ENCODE data around the gene THEMIS. TPM values are rescaled to one million over a fixed set of nuclear protein-coding genes. Genes with fewer than 3 reads are reported as not detected.
"Not testable (repeated sequence)": the region's sequence is repeated elsewhere in the genome, so short reads cannot be mapped to it uniquely, and the experiment has no call there.

The THEMIS gene
- total RNA-seq, 2 experiments from 2014 or later, result 22.9 to 24.5 TPM

GRCh38 chr6:127933852-127934840 is 33.3 kb upstream of the THEMIS start:
- POLR2A ChIA-PET, result no interaction called here
- DNase-seq (peak; percentile 64), ATAC-seq (peak; percentile 87)
- Mint-ChIP-seq H3K4me1 (peaks cover 52% of the 10 kb centered on the region), H3K27ac (peak overlapping the region; percentile 92), H3K27me3 (no peaks in the 10 kb centered on the region), H3K4me3 (peak overlapping the region; percentile 67), H3K36me3 (ENCODE audit: low read depth) (peaks cover 14% of the 10 kb centered on the region), H3K9me3 (ENCODE audit: low read depth) (peaks cover 11% of the 10 kb centered on the region)
- intact Hi-C loops (cut with DNase I, micrococcal nuclease), result loop anchor here (1.0 to 2.0 kb wide), 5 partner anchors 10 to 38 kb away; no protein-coding TSS in a partner anchor
- CTCF ChIA-PET, result interaction anchor here (0.7 to 2.2 kb wide), 11 partner anchors 9 to 198 kb away, joined by 3 to 6 read pairs (median 3); no protein-coding TSS in a partner anchor

DNA sequence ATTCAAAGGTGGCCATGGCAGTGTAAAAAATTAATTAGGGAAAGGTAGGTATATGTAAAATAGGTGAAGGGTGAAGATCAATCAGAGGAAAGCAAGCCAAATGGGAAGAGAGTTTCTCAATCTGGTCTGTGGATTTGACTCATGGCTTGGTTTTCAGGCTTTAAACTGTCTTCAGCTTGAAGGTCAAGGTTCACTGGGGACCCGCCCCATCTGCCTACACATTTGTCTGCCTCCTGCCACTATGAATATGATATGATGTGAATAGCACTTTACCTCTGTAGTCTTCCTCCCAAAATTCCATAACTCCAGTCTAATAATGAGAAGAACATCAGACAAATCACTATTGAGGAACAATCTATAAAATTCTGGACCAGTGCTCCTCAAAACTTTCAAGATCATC is 32.3 kb upstream of the THEMIS start:
- POLR2A ChIA-PET, result no interaction called here
- no peak for DNase-seq
- Mint-ChIP-seq H3K36me3 (ENCODE audit: low read depth) (peaks cover 18% of the 10 kb centered on the region), H3K27ac (peak overlapping the region; percentile 0), H3K4me1 (peaks cover 42% of the 10 kb centered on the region), H3K9me3 (ENCODE audit: low read depth) (peaks cover 16% of the 10 kb centered on the region), H3K27me3 (no peaks in the 10 kb centered on the region), H3K4me3 (no peak overlapping the region)
- intact Hi-C loops (cut with DNase I, micrococcal nuclease), result no loop called here
- CTCF ChIA-PET, result interaction anchor here (1.4 kb wide), 1 partner anchor 18 kb away, joined by 3 read pairs; no protein-coding TSS in a partner anchor
- no peak for ATAC-seq

- H3K4me3 Mint-ChIP-seq, result no peak overlapping the region
- CTCF ChIA-PET, result no interaction called here
- H3K4me1 Mint-ChIP-seq, result peaks cover 38% of the 10 kb centered on the region
- no peak overlapping the region for H3K27ac Mint-ChIP-seq
- ATAC-seq, result no peak
- POLR2A ChIA-PET, result no interaction called here
- peaks cover 19% of the 10 kb centered on the region for H3K36me3 Mint-ChIP-seq (ENCODE audit: low read depth)
- H3K9me3 Mint-ChIP-seq (ENCODE audit: low read depth), result peaks cover 16% of the 10 kb centered on the region
- intact Hi-C loops (cut with DNase I, micrococcal nuclease), result no loop called here
- DNase-seq, result no peak
- no peaks in the 10 kb centered on the region for H3K27me3 Mint-ChIP-seq
Observed at GRCh38 chr6:127932708-127933107, 31.9 kb upstream of the THEMIS start.

DNA sequence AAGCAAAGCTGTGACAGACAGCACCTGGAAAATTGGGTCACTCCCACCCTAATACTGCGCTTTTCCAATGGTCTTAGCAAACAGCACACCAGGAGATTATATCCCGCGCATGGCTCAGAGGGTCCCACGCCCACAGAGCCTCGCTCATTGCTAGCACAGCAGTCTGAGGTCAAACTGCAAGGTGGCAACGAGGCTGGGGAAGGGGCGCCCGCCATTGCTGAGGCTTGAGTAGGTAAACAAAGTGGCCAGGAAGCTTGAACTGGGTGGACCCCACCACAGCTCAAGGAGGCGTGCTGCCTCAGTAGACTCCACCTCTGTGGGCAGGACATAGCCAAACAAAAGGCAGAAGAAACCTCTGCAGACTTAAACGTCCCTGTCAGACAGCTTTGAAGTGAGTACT is 25.6 kb upstream of the THEMIS start:
- intact Hi-C loops (cut with DNase I, micrococcal nuclease); ATAC-seq; H3K4me3 Mint-ChIP-seq; H3K27me3 Mint-ChIP-seq; H3K27ac Mint-ChIP-seq; DNase-seq; CTCF ChIA-PET; POLR2A ChIA-PET: not testable (repeated sequence)
- Mint-ChIP-seq H3K4me1 (peaks cover 39% of the 10 kb centered on the region), H3K36me3 (ENCODE audit: low read depth) (peaks cover 20% of the 10 kb centered on the region), H3K9me3 (ENCODE audit: low read depth) (peaks cover 20% of the 10 kb centered on the region)

DNA sequence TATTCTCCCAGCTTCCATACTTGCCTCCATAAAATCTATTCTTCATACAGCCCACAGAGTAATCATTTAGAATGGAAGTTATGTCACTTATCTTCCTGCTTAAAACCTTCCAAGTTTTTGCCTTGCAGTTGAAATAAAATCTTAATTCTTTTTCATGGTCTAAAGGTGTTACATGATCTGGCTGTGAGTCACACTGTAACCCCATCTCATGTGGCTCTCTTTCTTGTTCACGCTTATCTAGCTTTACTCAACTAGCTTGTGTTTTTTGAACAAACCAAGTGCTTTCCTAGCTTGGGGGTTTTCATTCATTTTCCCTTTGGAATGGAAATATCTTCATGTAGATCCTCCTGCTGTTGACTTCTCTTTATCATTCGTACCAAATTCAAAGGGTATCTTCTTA is 23.6 kb upstream of the THEMIS start:
- peaks cover 19% of the 10 kb centered on the region for H3K36me3 Mint-ChIP-seq (ENCODE audit: low read depth)
- H3K4me1 Mint-ChIP-seq, result peaks cover 58% of the 10 kb centered on the region
- H3K27ac Mint-ChIP-seq, result peak overlapping the region; percentile 40
- DNase-seq (peak; percentile 22), ATAC-seq (peak; percentile 83)
- peaks cover 20% of the 10 kb centered on the region for H3K9me3 Mint-ChIP-seq (ENCODE audit: low read depth)
- H3K27me3 Mint-ChIP-seq, result no peaks in the 10 kb centered on the region
- H3K4me3 Mint-ChIP-seq, result no peak overlapping the region
- intact Hi-C loops (cut with DNase I, micrococcal nuclease), result loop anchor here in 1 of 2 experiments (1.0 kb wide), 1 partner anchor 10 kb away; no protein-coding TSS in a partner anchor
- CTCF ChIA-PET, result interaction anchor here (1.0 to 1.5 kb wide), 2 partner anchors 10 to 69 kb away, joined by 4 to 7 read pairs; no protein-coding TSS in a partner anchor
- POLR2A ChIA-PET, result no interaction called here

- H3K27ac Mint-ChIP-seq, result peak overlapping the region; percentile 32
- ATAC-seq, result peak; percentile 8
- peaks cover 19% of the 10 kb centered on the region for H3K36me3 Mint-ChIP-seq (ENCODE audit: low read depth)
- H3K4me1 Mint-ChIP-seq, result peaks cover 62% of the 10 kb centered on the region
- ChIA-PET CTCF (interaction anchor here (1.0 to 1.5 kb wide), 2 partner anchors 10 to 68 kb away, joined by 4 to 7 read pairs; no protein-coding TSS in a partner anchor), POLR2A (no interaction called here)
- DNase-seq, result no peak
- H3K4me3 Mint-ChIP-seq, result no peak overlapping the region
- intact Hi-C loops (cut with DNase I, micrococcal nuclease), result loop anchor here in 1 of 2 experiments (1.0 kb wide), 1 partner anchor 10 kb away; no protein-coding TSS in a partner anchor
- H3K9me3 Mint-ChIP-seq (ENCODE audit: low read depth), result peaks cover 20% of the 10 kb centered on the region
- H3K27me3 Mint-ChIP-seq, result no peaks in the 10 kb centered on the region
Observed at GRCh38 chr6:127924031-127924430, 23.2 kb upstream of the THEMIS start.

DNA sequence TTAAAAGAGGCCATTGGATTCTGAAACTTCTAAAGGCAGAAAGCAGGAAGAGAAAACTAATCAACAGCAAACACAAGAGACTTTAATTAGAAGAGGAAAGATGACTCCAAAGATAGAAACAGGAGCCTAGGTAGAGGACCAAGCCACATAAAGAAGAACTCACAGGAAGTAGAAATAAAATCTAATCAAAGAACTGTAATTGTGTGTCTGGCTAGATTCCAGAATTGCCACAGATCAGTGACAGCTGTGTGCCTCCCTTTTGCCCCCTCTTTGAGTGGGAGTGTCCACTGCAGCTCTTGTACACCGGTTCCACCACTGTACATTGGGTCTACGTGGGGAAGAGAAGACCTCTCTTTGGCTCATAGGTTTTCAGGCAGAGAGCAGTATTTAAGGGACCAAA is 22.3 kb upstream of the THEMIS start:
- Mint-ChIP-seq H3K9me3 (ENCODE audit: low read depth) (peaks cover 15% of the 10 kb centered on the region), H3K4me3 (no peak overlapping the region), H3K4me1 (peaks cover 71% of the 10 kb centered on the region), H3K36me3 (ENCODE audit: low read depth) (peaks cover 15% of the 10 kb centered on the region), H3K27me3 (no peaks in the 10 kb centered on the region), H3K27ac (peak overlapping the region; percentile 1)
- ChIA-PET CTCF (no interaction called here), POLR2A (no interaction called here)
- no peak for ATAC-seq
- no peak for DNase-seq
- intact Hi-C loops (cut with DNase I, micrococcal nuclease), result no loop called here

DNA sequence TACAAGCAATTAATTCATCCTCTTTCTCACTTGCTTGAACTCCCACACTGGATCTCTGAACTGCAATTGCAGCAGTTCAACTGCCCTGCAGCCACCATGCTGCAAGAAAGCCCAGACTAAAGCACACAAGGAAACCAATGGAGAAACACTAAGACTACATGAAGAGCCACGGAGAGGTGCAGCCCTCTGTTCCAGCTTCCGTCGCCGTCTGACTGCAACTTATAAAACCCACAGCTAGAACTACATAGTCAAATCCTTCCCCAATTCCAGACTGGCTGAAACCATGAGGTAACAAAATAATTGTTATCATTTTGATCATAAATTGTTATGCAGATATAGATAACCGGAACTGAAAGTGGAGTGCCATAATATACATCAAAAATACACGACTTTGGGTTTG is 21.1 kb upstream of the THEMIS start:
- Mint-ChIP-seq H3K4me3 (peak overlapping the region; percentile 17), H3K27me3 (no peaks in the 10 kb centered on the region), H3K36me3 (ENCODE audit: low read depth) (peaks cover 7% of the 10 kb centered on the region), H3K4me1 (peaks cover 82% of the 10 kb centered on the region), H3K27ac (peak overlapping the region; percentile 35), H3K9me3 (ENCODE audit: low read depth) (peaks cover 10% of the 10 kb centered on the region)
- intact Hi-C loops (cut with DNase I, micrococcal nuclease), result no loop called here
- ChIA-PET CTCF (interaction anchor here (0.7 to 1.0 kb wide), 3 partner anchors 48 to 85 kb away, joined by 3 read pairs; no protein-coding TSS in a partner anchor), POLR2A (no interaction called here)
- ATAC-seq, result no peak
- DNase-seq, result peak; percentile 19

GRCh38 chr6:127920804-127921203 is 19.9 kb upstream of the THEMIS start:
- Mint-ChIP-seq H3K27me3 (no peaks in the 10 kb centered on the region), H3K4me3 (no peak overlapping the region), H3K27ac (no peak overlapping the region), H3K9me3 (ENCODE audit: low read depth) (peaks cover 8% of the 10 kb centered on the region), H3K36me3 (ENCODE audit: low read depth) (peaks cover 2% of the 10 kb centered on the region), H3K4me1 (peaks cover 90% of the 10 kb centered on the region)
- intact Hi-C loops (cut with DNase I, micrococcal nuclease), result no loop called here
- no peak for ATAC-seq
- ChIA-PET POLR2A (no interaction called here), CTCF (interaction anchor here (0.6 to 1.0 kb wide), 2 partner anchors 49 to 131 kb away, joined by 3 read pairs; no protein-coding TSS in a partner anchor)
- DNase-seq, result no peak

DNA sequence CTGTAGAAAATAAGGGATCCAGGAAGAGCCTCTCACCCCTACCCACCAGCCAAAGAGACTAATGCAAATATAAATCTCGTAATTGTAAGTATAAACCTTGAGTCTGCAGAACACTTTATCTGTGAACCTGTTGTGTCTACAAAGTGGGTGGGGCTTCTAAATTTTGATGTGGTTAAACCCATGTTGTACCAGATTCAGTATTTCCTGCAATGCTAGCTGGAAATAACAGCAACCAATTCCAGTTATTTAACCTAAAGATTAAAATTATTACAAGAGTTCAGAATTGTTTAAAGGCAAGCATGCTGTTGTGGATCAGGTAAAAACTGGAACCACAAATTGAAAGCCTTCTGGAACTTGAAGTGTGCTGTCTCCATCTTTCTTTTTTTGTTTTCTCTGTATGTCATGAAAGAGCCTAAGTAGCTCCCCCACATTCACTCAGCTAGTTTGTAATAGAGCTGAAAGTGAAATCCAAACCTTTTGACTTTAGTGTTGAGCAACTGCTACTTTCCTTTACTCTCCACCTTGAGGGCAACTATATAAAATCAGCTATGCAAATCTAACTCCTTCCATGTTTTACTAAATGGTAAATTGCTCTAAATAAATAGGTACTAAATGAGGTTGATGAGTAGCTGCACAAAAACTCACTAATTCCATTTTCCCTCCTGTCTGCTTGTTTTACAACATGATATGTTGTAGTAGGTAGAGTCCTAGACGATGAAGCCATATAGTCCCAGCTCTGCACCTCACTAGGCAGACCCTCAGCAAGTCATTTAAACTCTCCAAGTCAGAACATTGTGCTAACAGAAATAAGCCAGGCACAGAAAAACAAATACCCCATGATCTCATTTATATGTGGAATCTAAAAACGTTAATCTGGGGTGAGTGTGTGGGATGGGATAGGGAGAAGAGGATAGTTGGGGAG is 17.9 kb upstream of the THEMIS start:
- ATAC-seq (peak; percentile 88), DNase-seq (no peak)
- peaks cover 4% of the 10 kb centered on the region for H3K9me3 Mint-ChIP-seq (ENCODE audit: low read depth)
- no peaks in the 10 kb centered on the region for H3K36me3 Mint-ChIP-seq (ENCODE audit: low read depth)
- POLR2A ChIA-PET, result interaction anchor here (0.9 to 1.2 kb wide), 2 partner anchors 9 to 42 kb away, joined by 4 to 7 read pairs; no protein-coding TSS in a partner anchor
- peak overlapping the region; percentile 85 for H3K27ac Mint-ChIP-seq
- peaks cover 86% of the 10 kb centered on the region for H3K4me1 Mint-ChIP-seq
- CTCF ChIA-PET, result interaction anchor here (0.7 to 1.9 kb wide), 10 partner anchors 8 to 158 kb away, joined by 3 to 12 read pairs (median 4); no protein-coding TSS in a partner anchor
- no peaks in the 10 kb centered on the region for H3K27me3 Mint-ChIP-seq
- H3K4me3 Mint-ChIP-seq, result peak overlapping the region; percentile 55
- intact Hi-C loops (cut with DNase I, micrococcal nuclease), result loop anchor here in 1 of 2 experiments (2.0 kb wide), 1 partner anchor 16 kb away; no protein-coding TSS in a partner anchor
